HG03196 (cell line): ENCODE measurements around the gene ITGAL.

Experiments used
- ATAC-seq: cut with Tn5 transposase; IDR thresholded peaks from one replicate; pipeline ENCODE4 v1.9.1; 2021; ENCODE audit not compliant: unreplicated experiment

ITGAL gene

GRCh38 chr16:30567160-30567990, 94.8 kb downstream of the ITGAL start:
- ATAC-seq: no peak

- peak; percentile 30 for ATAC-seq
Measured at GRCh38 chr16:30567991-30568638, 95.6 kb downstream of the ITGAL start.

GRCh38 chr16:30569281-30569680, 96.7 kb downstream of the ITGAL start:
- no peak for ATAC-seq

- no peak for ATAC-seq
Measured at GRCh38 chr16:30569746-30570635, 97.4 kb downstream of the ITGAL start.

GRCh38 chr16:30570636-30571444, 98.3 kb downstream of the ITGAL start:
- ATAC-seq: no peak

GRCh38 chr16:30571445-30572322, 99.1 kb downstream of the ITGAL start, which contains the start of gene ZNF688:
Gene ZNF688, minus strand, starts transcription at chr16:30571714. Its CDS starts 85 bp downstream, at chr16:30571629.
- peak; percentile 67 for ATAC-seq
